Renal pelvis (tissue), 4 donors: Measurements from ENCODE around the gene SLC35F4. TPM values are rescaled to one million over a fixed set of nuclear protein-coding genes. Genes with fewer than 3 reads are reported as not detected.

Experiments
- DNase-seq: peaks from one replicate; pipeline ENCODE4 v3.0.0-alpha.2; 2013
- polyA plus RNA-seq, 3 donors: library from polyadenylated mRNA; unstranded; fragments of 120-200 nt; gene quantifications; one replicate each; pipeline ENCODE4 v1.2.1, GENCODE V29; 2013; ENCODE audit not compliant: insufficient read length in 3 of 3

Gene SLC35F4
- polyA plus RNA-seq, 3 donors: 3.7 to 4.6 (median 4.0) TPM

- no peak for DNase-seq
Measured at GRCh38 chr14:57848786-57849185, 17.1 kb downstream of the SLC35F4 start.

- DNase-seq: no peak
Measured at GRCh38 chr14:57848353-57848752, 17.5 kb downstream of the SLC35F4 start.

- DNase-seq: no peak
Measured at GRCh38 chr14:57847706-57848105, 18.2 kb downstream of the SLC35F4 start.

GRCh38 chr14:57847096-57847495 lies 18.8 kb downstream of the SLC35F4 start:
- no peak for DNase-seq

GRCh38 chr14:57846596-57846995 lies 19.3 kb downstream of the SLC35F4 start:
- no peak for DNase-seq

GRCh38 chr14:57845802-57846531 lies 19.9 kb downstream of the SLC35F4 start:
- no peak for DNase-seq

GRCh38 chr14:57845316-57845715 lies 20.6 kb downstream of the SLC35F4 start:
- no peak for DNase-seq

GRCh38 chr14:57837267-57837666 lies 28.6 kb downstream of the SLC35F4 start:
- DNase-seq: no peak

GRCh38 chr14:57835766-57836165 lies 30.1 kb downstream of the SLC35F4 start:
- no peak for DNase-seq

GRCh38 chr14:57834961-57835360 lies 30.9 kb downstream of the SLC35F4 start:
- DNase-seq: no peak

GRCh38 chr14:57834001-57834598 lies 31.8 kb downstream of the SLC35F4 start:
- no peak for DNase-seq

- DNase-seq: no peak
Measured at GRCh38 chr14:57833323-57833722, 32.6 kb downstream of the SLC35F4 start.

- peak; percentile 28 for DNase-seq
Measured at GRCh38 chr14:57831981-57832380, 33.9 kb downstream of the SLC35F4 start.

GRCh38 chr14:57828713-57829112 lies 37.2 kb downstream of the SLC35F4 start:
- no peak for DNase-seq

- DNase-seq: no peak
Measured at GRCh38 chr14:57823015-57823660, 42.8 kb downstream of the SLC35F4 start.

GRCh38 chr14:57822081-57822480 lies 43.8 kb downstream of the SLC35F4 start:
- DNase-seq: no peak

- DNase-seq: no peak
Measured at GRCh38 chr14:57820581-57820980, 45.3 kb downstream of the SLC35F4 start.

- DNase-seq: peak; percentile 66
Measured at GRCh38 chr14:57818511-57818910, 47.4 kb downstream of the SLC35F4 start.

- DNase-seq: no peak
Measured at GRCh38 chr14:57816568-57817284, 49.2 kb downstream of the SLC35F4 start.

- no peak for DNase-seq
Measured at GRCh38 chr14:57814726-57815125, 51.2 kb downstream of the SLC35F4 start.

GRCh38 chr14:57812741-57813140 lies 53.2 kb downstream of the SLC35F4 start:
- DNase-seq: no peak

GRCh38 chr14:57811998-57812546 lies 53.8 kb downstream of the SLC35F4 start:
- no peak for DNase-seq
